ENCODE results near the gene MAP4. TPM values are rescaled to one million over a fixed set of nuclear protein-coding genes. Genes with fewer than 3 reads are reported as not detected.

MAP4 gene
- total and polyA plus RNA-seq, 2 donors (not counting 1 experiment from before 2014, with no cell fraction given): 152 to 243 TPM

DNA sequence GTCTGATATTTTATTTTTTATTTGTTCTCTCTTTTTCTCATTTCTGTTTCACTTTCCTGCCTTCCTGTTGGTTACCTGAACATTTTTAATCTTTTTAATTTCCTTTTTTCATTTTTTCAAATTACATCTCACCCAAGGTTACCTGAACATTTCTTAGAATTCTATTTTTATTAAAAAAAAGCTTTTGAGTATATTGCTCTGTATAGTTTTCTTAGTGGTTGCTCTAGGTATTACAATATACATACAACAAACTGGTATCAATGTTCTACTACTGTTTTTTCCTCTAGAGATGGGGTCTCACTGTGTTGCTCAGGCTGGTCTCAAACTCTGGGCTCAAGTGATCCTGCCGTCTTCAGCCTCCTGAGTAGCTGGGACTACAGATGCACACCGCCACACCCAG is 133.9 kb downstream of the MAP4 start:
- Histone ChIP-seq H3K4me3 (replicated peaks in 1 of 4; ENCODE audit: control extremely low read depth in 1 of 4, insufficient read depth in 1 of 4, low read depth in 3 of 4, low read length in 4 of 4) (no peak overlapping the region), H3K36me3 (ENCODE audit: control insufficient read depth, insufficient read depth, low read length) (peaks cover 1% of the 10 kb centered on the region), H4K20me1 (ENCODE audit: control insufficient read depth, extremely low read depth, insufficient read depth, low read length) (no peaks in the 10 kb centered on the region), H3K4me2 (ENCODE audit: extremely low read depth, insufficient read depth, low read length) (no peak overlapping the region), H3K9me3 (ENCODE audit: control insufficient read depth, insufficient read depth, low read depth, low read length) (no peaks in the 10 kb centered on the region), H3K9ac (ENCODE audit: insufficient read depth, low read length) (no peak overlapping the region), H3K27me3 (ENCODE audit: control insufficient read depth, insufficient read depth, low read length) (no peaks in the 10 kb centered on the region), H2AFZ (ENCODE audit: low read length) (no peak overlapping the region), H3K79me2 (ENCODE audit: control insufficient read depth, insufficient read depth, low read length) (no peaks in the 10 kb centered on the region), H3K4me1 (ENCODE audit: control insufficient read depth, extremely low read depth, insufficient read depth, low read length) (no peaks in the 10 kb centered on the region), H3K27ac (ENCODE audit: insufficient read depth, low read length) (no peak overlapping the region)
- no peak for DNase-seq (ENCODE audit: low read depth in 2 of 2)
- TF ChIP-seq CTCF (conservative IDR thresholded peaks at IDR 0.05 in 1 of 2, IDR thresholded peaks at IDR 0.05 in 1 of 2; ENCODE audit: low read depth in 1 of 2, low read length in 2 of 2) (no peak), EZH2 (IDR thresholded peaks at IDR 0.05; ENCODE audit: low read length, missing control alignments) (no peak)

DNA sequence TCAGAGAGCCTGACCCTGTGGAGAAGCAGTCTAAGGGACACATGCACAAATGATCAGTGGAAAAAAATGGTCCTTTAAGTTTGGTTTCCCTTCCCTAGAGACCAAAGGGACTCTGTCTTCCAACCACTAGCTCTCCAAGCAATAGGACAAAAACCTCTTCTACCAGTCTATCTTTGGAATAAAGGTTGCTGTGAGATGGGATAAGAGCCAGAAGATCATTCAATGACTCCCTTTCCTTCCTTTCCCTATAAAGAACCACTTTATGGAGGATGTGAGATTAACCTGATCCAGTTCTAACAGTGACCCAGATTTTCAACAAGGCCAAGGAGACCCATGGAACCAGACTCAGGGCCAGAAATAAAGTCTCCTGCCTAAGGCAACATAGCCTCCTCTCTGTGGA is 138.5 kb downstream of the MAP4 start:
- Histone ChIP-seq H3K9me3 (ENCODE audit: control insufficient read depth, insufficient read depth, low read depth, low read length) (no peaks in the 10 kb centered on the region), H3K4me1 (ENCODE audit: control insufficient read depth, extremely low read depth, insufficient read depth, low read length) (no peaks in the 10 kb centered on the region), H3K36me3 (ENCODE audit: control insufficient read depth, insufficient read depth, low read length) (peaks cover 6% of the 10 kb centered on the region), H3K4me3 (replicated peaks in 1 of 4; ENCODE audit: control extremely low read depth in 1 of 4, insufficient read depth in 1 of 4, low read depth in 3 of 4, low read length in 4 of 4) (no peak overlapping the region), H3K9ac (ENCODE audit: insufficient read depth, low read length) (no peak overlapping the region), H3K4me2 (ENCODE audit: extremely low read depth, insufficient read depth, low read length) (no peak overlapping the region), H3K27me3 (ENCODE audit: control insufficient read depth, insufficient read depth, low read length) (no peaks in the 10 kb centered on the region), H3K27ac (ENCODE audit: insufficient read depth, low read length) (no peak overlapping the region), H4K20me1 (ENCODE audit: control insufficient read depth, extremely low read depth, insufficient read depth, low read length) (no peaks in the 10 kb centered on the region), H2AFZ (ENCODE audit: low read length) (no peak overlapping the region), H3K79me2 (ENCODE audit: control insufficient read depth, insufficient read depth, low read length) (no peaks in the 10 kb centered on the region)
- DNase-seq (ENCODE audit: low read depth in 2 of 2): no peak
- TF ChIP-seq CTCF (conservative IDR thresholded peaks at IDR 0.05 in 1 of 2, IDR thresholded peaks at IDR 0.05 in 1 of 2; ENCODE audit: low read depth in 1 of 2, low read length in 2 of 2) (no peak), EZH2 (IDR thresholded peaks at IDR 0.05; ENCODE audit: low read length, missing control alignments) (no peak)

DNA sequence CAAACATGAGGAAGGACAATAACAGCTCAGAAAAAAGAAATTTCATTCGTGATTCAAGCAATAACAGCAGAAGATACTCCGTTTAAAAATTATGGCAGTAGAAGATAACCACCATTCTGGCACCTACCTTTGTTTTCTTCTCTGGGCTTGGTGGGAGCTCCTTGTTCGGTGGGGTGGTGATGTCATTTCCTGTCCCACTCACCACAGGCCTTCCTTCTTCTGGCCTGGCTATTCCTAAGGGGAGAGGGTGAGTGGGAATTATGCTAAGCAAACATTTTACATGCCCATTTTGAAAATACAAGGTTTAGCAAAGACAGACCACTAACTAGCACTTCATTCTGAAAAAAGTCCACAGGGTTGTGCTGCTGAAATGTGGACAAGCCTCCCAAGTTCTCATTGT is 138.9 kb downstream of the MAP4 start:
- H3K27ac ChIP-seq (ENCODE audit: insufficient read depth, low read length): no peak overlapping the region
- H3K4me3 ChIP-seq (replicated peaks in 1 of 4; ENCODE audit: control extremely low read depth in 1 of 4, insufficient read depth in 1 of 4, low read depth in 3 of 4, low read length in 4 of 4): no peak overlapping the region
- peak in 1 of 2 donors; percentile 55 for DNase-seq (ENCODE audit: low read depth in 2 of 2)
- H3K36me3 ChIP-seq (ENCODE audit: control insufficient read depth, insufficient read depth, low read length): peaks cover 10% of the 10 kb centered on the region
- H3K4me2 ChIP-seq (ENCODE audit: extremely low read depth, insufficient read depth, low read length): no peak overlapping the region
- H2AFZ ChIP-seq (ENCODE audit: low read length): no peak overlapping the region
- no peaks in the 10 kb centered on the region for H3K9me3 ChIP-seq (ENCODE audit: control insufficient read depth, insufficient read depth, low read depth, low read length)
- H3K79me2 ChIP-seq (ENCODE audit: control insufficient read depth, insufficient read depth, low read length): no peaks in the 10 kb centered on the region
- H3K4me1 ChIP-seq (ENCODE audit: control insufficient read depth, extremely low read depth, insufficient read depth, low read length): no peaks in the 10 kb centered on the region
- TF ChIP-seq EZH2 (IDR thresholded peaks at IDR 0.05; ENCODE audit: low read length, missing control alignments): no peak
- no peak for TF ChIP-seq CTCF (conservative IDR thresholded peaks at IDR 0.05 in 1 of 2, IDR thresholded peaks at IDR 0.05 in 1 of 2; ENCODE audit: low read depth in 1 of 2, low read length in 2 of 2)
- H3K27me3 ChIP-seq (ENCODE audit: control insufficient read depth, insufficient read depth, low read length): no peaks in the 10 kb centered on the region
- no peak overlapping the region for H3K9ac ChIP-seq (ENCODE audit: insufficient read depth, low read length)
- no peaks in the 10 kb centered on the region for H4K20me1 ChIP-seq (ENCODE audit: control insufficient read depth, extremely low read depth, insufficient read depth, low read length)

Measured in fibroblast of lung (primary cell).